Activated CD4-positive, alpha-beta T cell treated with anti-CD3 and anti-CD28 coated beads, Interleukin-2, Interleukin-6, amounts not matched to agents 100 ng/mL and 50 ng/mL, durations not matched to agents 16 hours and 8 hours (primary cell): Measurements from ENCODE around the gene STK32A.

Experiments
- DNase-seq: peaks from one replicate; pipeline ENCODE4 v3.0.0-alpha.2; 2020

STK32A gene

DNA sequence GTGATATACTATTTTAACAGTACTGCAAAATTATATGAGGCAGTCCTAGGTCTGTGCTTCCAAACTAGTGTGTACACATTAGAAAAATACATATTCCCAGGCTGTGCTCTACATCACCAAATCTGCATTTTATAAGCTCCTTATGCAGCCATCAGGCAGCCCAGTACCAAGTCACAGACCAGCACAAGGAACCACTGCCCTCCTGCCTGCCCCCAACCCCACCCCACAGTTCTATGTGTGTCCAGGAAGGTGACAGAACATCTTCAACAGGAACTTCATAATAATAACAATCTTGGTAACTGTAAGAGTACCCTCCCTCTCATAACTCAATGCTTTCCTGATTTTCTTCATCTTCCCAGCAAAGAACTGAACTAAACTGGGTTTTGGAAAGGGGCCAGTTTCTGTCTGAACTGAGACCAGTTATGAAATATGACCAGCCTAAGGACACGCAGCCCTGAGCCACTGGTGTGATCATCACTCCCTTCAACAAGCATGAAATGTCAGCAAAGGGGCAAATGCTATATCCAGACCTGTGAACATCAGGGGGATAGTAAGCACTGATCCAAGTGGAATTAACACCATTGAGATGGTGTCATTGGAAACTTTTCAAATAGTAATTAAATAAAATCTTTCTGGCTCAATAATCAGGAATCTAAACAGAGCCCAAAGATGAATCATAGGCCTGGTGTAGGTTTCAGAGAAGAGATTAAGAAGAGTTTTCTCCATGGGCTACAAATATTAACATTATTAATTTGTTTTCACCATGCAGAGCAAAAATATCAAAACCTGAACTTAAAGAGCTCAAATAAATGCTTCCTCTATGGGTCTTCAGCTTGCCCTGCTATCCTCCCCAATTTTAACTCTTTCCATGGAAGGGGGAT, 192.9 kb downstream of the STK32A start:
- DNase-seq, result no peak

DNA sequence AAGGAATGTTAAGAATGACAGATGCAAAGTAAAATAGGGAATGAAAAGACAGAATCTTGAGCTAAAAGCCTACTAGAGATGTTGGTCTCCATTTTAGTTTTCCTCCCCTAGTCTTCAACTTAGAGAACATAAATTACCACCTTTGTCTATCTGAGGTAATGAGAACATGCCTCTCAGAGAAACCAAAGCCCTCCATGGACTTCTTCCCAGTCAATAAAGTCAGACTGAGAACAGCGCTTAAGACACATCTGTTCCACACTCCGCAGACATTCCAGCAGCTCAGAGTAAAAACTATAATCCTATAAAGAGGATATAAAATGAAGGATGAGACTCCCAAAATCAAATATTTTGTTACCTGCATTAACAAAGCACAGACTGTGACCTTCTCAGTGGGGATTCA, 195.8 kb downstream of the STK32A start:
- DNase-seq, result no peak

DNA sequence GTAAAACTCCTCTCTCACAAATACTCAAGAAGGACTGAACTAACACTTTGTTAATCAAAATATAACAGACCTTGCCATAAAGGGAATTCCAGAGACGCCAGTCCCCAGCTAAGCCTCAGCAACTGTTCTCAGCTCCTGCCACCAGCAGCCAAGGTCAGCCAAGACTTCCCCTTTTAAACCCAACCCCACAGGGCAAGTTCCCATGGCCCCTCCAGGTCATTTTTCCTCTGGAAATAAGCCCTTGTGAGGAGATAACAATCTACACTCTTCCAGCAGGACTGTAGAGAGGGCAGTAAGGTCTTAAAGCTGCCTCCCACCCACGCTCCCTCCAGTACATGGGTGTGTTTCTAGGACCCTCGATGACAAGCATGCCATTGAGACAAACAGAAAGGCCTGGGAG, 196.8 kb downstream of the STK32A start:
- DNase-seq, result no peak

DNA sequence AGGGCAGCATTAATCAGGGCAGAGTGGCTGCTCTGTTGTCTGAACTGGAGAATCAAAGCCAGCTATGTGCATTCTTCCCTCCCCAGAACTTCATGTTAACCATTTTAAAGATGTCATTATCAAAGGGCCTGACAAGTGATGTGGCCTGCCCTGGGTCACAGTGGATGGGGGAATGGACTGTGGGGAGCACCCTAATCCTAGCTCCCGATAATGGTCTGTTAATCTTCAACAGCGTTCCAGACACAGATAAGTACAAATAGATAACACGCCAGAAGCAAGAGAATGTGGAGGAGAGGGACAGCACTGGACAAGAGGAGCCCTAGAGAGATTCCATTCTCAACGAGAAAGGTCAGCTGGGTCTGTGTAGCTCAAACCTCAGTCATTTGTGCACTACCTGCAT, 197.5 kb downstream of the STK32A start:
- no peak for DNase-seq

DNA sequence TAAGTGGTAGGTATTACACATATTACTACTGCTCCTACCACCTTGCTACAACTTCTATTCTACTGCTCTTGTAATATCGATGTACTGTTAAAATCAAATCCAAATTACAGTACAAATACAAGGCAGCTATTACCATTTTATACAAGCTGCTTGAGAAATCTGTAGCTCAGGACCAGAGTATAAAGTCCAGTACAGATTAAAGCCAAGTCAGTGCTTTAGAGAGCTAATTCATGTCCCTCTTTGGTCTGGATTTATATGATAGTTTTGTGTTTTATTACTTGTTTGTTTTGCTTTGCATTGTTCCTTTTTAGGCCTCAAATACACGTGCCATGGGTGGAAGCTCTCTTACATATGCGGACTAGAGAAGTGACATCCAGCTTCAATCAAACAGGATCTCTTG, 199.2 kb downstream of the STK32A start:
- no peak for DNase-seq

DNA sequence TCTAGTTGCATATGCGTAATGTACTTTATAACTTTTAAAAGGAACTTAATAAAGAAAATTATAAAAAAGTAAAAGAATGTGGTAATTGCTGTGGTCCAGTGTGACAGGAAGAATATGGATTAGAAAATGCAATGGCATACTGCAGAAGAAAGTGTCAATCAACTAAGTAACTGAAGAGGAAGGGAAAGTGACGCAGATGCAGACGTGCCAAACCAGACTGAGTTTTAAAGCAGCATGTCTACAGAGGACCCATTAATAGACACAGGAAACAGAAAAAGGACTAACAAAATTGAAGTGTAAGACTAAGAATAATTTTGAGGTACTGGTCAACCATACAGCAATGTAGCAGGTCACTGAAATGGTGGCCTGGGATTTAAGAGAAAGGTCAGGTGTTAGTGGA, 201.8 kb downstream of the STK32A start:
- DNase-seq, result no peak

DNA sequence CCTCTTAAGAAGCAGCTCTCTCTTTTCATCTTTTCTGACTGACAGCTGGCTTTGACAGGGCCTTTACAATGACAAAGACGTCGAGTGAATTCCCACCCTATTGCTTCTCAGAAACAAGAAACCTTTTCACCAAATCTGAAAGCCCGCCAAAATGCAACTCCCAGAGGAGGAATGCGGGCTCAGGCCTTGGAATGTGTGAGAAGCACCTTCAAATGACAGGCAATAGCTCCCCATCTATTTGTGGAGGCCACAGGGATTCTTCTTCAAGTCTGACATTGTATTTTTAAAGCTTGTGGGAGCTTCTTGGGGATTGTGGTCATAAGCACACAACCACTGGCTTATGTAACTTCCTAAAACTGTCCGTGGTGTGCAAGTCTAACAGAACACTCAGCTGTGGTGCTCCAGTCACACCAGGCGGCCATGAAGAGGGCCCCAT, 202.4 kb downstream of the STK32A start:
- no peak for DNase-seq
